ENCODE measurements around the gene SLC38A11.

The SLC38A11 gene

GRCh38 chr2:164869420-164869772 is 85.9 kb downstream of the SLC38A11 start:
- no peak for TF ChIP-seq ZNF548 (tag by site-specific recombination; IDR thresholded peaks at IDR 0.05)
- TF ChIP-seq ZNF768 (tag by site-specific recombination; IDR thresholded peaks at IDR 0.05), result peak; percentile 26; the same call in 1 of the 2 replicates
- Histone ChIP-seq H3K27ac (ENCODE audit: extremely low read depth, low read depth, low read length) (no peak overlapping the region), H3K36me3 (ENCODE audit: control insufficient read depth in 2 of 2, insufficient read depth in 1 of 2, low read length in 2 of 2) (no peaks in the 10 kb centered on the region), H3K4me1 (ENCODE audit: control insufficient read depth, insufficient read depth, low read length) (peaks cover 15% of the 10 kb centered on the region; the same call in 1 of the 2 replicates), H3K9me3 (ENCODE audit: control insufficient read depth, insufficient read depth, low read depth, low read length) (no peaks in the 10 kb centered on the region), H3K4me3 (ENCODE audit: low read depth, low read length) (no peak overlapping the region)
- ChIA-PET POLR2A (no interaction called here), CTCF (no interaction called here)

DNA sequence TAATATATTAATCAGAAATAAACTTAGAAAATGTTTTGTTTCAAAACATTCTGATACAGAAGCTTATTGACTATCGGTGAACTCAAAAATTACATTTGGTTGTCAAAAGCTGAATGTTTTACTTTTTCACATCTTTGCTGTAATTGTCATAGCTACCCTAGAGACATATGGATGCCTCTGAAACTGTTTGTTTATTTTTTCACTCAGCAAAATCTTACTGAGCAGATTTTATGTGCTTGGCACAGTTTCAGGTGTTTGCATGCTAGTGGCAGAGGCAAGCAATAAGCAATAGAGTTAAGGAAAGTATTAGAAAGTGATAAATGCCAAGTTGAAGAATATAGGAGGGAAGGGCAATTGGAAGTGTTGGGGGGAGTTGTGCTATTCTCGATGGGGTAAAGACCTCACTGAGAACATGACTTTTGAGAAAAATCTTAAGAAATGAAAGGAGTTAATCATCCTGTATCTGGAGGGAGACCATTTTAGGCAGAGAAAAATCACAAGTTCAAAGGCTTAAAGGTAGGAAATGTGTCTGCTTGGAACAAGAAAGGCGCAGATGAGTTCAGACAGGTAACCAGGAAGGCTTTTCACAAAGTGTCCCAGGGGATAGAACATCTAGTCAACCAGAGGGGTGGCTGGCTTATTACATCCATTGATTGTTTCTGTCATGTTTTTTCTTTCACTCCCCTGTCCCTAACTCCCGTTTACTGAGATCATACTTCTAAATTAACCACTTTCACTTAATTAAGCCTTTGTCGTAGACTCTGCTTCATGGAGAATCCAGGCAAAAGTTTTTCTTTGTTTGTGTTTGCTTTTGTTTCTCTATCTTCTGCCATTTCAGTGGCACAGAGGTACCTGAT is 86.5 kb downstream of the SLC38A11 start:
- H3K9me3 ChIP-seq (ENCODE audit: control insufficient read depth, insufficient read depth, low read depth, low read length), result no peaks in the 10 kb centered on the region
- H3K4me1 ChIP-seq (ENCODE audit: control insufficient read depth, insufficient read depth, low read length), result peaks cover 15% of the 10 kb centered on the region; the same call in 1 of the 2 replicates
- ChIA-PET POLR2A (no interaction called here), CTCF (interaction anchor here (0.6 kb wide), 1 partner anchor 171 kb away, joined by 3 read pairs; no protein-coding TSS in a partner anchor)
- no peak overlapping the region for H3K4me3 ChIP-seq (ENCODE audit: low read depth, low read length)
- H3K27ac ChIP-seq (ENCODE audit: extremely low read depth, low read depth, low read length), result no peak overlapping the region
- no peaks in the 10 kb centered on the region for H3K36me3 ChIP-seq (ENCODE audit: control insufficient read depth in 2 of 2, insufficient read depth in 1 of 2, low read length in 2 of 2)
- TF ChIP-seq ZNF654 (tag by site-specific recombination; IDR thresholded peaks at IDR 0.05; ENCODE audit: low read depth) (no peak), ZNF266 (tag by site-specific recombination; IDR thresholded peaks at IDR 0.05; ENCODE audit: low read depth) (no peak), ZNF112 (tag by site-specific recombination; IDR thresholded peaks at IDR 0.05) (no peak), KLF7 (tag by site-specific recombination; IDR thresholded peaks at IDR 0.05; ENCODE audit: borderline replicate concordance) (no peak), SP2 (tag by site-specific recombination; IDR thresholded peaks at IDR 0.05) (no peak), TSHZ1 (tag by site-specific recombination; IDR thresholded peaks at IDR 0.05; ENCODE audit: borderline replicate concordance) (no peak), ZEB2 (tag by site-specific recombination; IDR thresholded peaks at IDR 0.05) (no peak), ZNF169 (tag by site-specific recombination; IDR thresholded peaks at IDR 0.05) (no peak), MYNN (tag by site-specific recombination; IDR thresholded peaks at IDR 0.05; ENCODE audit: borderline replicate concordance) (no peak), ZNF626 (tag by site-specific recombination; IDR thresholded peaks at IDR 0.05) (no peak), FEZF1 (tag by site-specific recombination; IDR thresholded peaks at IDR 0.05) (no peak; the same call in 1 of the 2 replicates), ZNF114 (tag by site-specific recombination; IDR thresholded peaks at IDR 0.05) (no peak), YY2 (tag by site-specific recombination; IDR thresholded peaks at IDR 0.05) (no peak), ZNF555 (tag by site-specific recombination; conservative IDR thresholded peaks at IDR 0.05) (no peak), PRDM10 (tag by site-specific recombination; IDR thresholded peaks at IDR 0.05) (0 out of 2 replicates have a peak, but pooled peaks have one; percentile 46)
- TF ChIP-seq, protein P1, sequence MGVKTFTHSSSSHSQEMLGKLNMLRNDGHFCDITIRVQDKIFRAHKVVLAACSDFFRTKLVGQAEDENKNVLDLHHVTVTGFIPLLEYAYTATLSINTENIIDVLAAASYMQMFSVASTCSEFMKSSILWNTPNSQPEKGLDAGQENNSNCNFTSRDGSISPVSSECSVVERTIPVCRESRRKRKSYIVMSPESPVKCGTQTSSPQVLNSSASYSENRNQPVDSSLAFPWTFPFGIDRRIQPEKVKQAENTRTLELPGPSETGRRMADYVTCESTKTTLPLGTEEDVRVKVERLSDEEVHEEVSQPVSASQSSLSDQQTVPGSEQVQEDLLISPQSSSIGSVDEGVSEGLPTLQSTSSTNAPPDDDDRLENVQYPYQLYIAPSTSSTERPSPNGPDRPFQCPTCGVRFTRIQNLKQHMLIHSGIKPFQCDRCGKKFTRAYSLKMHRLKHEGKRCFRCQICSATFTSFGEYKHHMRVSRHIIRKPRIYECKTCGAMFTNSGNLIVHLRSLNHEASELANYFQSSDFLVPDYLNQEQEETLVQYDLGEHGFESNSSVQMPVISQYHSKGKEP (tag by site-specific recombination; IDR thresholded peaks at IDR 0.05), result 0 out of 2 replicates have a peak, but pooled peaks have one; percentile 11
- TF ChIP-seq, protein P2, sequence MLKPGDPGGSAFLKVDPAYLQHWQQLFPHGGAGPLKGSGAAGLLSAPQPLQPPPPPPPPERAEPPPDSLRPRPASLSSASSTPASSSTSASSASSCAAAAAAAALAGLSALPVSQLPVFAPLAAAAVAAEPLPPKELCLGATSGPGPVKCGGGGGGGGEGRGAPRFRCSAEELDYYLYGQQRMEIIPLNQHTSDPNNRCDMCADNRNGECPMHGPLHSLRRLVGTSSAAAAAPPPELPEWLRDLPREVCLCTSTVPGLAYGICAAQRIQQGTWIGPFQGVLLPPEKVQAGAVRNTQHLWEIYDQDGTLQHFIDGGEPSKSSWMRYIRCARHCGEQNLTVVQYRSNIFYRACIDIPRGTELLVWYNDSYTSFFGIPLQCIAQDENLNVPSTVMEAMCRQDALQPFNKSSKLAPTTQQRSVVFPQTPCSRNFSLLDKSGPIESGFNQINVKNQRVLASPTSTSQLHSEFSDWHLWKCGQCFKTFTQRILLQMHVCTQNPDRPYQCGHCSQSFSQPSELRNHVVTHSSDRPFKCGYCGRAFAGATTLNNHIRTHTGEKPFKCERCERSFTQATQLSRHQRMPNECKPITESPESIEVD (tag by site-specific recombination; IDR thresholded peaks at IDR 0.05), result peak; percentile 68
- TF ChIP-seq, protein P3, sequence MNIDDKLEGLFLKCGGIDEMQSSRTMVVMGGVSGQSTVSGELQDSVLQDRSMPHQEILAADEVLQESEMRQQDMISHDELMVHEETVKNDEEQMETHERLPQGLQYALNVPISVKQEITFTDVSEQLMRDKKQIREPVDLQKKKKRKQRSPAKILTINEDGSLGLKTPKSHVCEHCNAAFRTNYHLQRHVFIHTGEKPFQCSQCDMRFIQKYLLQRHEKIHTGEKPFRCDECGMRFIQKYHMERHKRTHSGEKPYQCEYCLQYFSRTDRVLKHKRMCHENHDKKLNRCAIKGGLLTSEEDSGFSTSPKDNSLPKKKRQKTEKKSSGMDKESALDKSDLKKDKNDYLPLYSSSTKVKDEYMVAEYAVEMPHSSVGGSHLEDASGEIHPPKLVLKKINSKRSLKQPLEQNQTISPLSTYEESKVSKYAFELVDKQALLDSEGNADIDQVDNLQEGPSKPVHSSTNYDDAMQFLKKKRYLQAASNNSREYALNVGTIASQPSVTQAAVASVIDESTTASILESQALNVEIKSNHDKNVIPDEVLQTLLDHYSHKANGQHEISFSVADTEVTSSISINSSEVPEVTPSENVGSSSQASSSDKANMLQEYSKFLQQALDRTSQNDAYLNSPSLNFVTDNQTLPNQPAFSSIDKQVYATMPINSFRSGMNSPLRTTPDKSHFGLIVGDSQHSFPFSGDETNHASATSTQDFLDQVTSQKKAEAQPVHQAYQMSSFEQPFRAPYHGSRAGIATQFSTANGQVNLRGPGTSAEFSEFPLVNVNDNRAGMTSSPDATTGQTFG (tag by site-specific recombination; IDR thresholded peaks at IDR 0.05; ENCODE audit: borderline replicate concordance), result no peak
